Fibroblast of mammary gland (primary cell): Measurements from ENCODE around the gene CEMIP2.

Experiments used
- DNase-seq: peaks from one replicate; pipeline ENCODE4 v3.0.0-alpha.2; 2010; ENCODE audit warnings: low read depth
- H3K4me3 ChIP-seq: 2 replicates; pipeline ENCODE4 v1.5.1; 2011; ENCODE audit warnings: low read depth, mild to moderate bottlenecking, low read length, moderate library complexity; ENCODE audit not compliant: control insufficient read depth
- TF ChIP-seq, protein P1 (sequence below): conservative IDR thresholded peaks from 2 replicates; pipeline ENCODE4 v1.5.1; 2011; ENCODE audit warnings: low read depth, low read length, inconsistent platforms; ENCODE audit not compliant: control insufficient read depth, insufficient read depth

Gene CEMIP2

DNA sequence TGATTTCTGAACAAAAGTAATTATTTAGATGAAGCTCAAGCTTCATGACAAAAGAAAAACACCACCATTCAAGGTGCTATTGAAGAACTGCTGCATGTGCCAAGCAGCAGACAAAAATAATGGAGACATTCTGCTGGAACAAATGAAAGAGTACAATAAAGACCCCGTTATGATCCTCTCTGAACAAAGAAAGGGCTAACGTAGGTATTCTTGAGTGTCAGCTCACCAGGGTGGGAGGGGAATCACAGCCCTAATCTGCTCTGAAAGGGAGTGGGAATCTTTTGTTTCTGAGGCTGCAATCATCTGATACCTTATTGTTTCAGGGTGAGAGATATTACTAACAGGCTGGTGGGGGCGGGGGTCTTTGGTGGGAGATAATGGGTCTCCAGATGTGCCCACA lies 15.4 kb downstream of the CEMIP2 start:
- no peak for DNase-seq
- TF ChIP-seq, protein P1, sequence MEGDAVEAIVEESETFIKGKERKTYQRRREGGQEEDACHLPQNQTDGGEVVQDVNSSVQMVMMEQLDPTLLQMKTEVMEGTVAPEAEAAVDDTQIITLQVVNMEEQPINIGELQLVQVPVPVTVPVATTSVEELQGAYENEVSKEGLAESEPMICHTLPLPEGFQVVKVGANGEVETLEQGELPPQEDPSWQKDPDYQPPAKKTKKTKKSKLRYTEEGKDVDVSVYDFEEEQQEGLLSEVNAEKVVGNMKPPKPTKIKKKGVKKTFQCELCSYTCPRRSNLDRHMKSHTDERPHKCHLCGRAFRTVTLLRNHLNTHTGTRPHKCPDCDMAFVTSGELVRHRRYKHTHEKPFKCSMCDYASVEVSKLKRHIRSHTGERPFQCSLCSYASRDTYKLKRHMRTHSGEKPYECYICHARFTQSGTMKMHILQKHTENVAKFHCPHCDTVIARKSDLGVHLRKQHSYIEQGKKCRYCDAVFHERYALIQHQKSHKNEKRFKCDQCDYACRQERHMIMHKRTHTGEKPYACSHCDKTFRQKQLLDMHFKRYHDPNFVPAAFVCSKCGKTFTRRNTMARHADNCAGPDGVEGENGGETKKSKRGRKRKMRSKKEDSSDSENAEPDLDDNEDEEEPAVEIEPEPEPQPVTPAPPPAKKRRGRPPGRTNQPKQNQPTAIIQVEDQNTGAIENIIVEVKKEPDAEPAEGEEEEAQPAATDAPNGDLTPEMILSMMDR: no peak
- no peak overlapping the region for H3K4me3 ChIP-seq

DNA sequence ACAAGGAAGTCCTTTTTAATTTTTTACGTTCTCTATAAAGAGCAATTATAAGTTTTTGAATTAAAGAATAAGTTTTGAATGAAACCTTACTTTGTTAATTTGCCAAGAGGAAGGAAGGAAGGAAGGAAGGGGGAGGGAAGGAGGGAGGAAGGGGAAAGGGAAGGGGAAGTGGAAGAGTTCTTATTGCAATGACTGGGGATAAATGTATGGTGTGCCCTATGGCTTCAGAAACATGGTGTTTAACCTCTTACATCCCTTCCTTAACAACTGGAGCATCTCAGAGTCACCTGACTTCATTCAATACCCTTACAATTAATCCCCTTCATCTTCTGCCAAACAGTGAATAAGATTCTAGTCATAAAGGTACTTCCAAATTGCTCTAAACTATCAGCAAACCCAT lies 16.0 kb downstream of the CEMIP2 start:
- no peak overlapping the region for H3K4me3 ChIP-seq
- TF ChIP-seq, protein P1: no peak
- no peak for DNase-seq

DNA sequence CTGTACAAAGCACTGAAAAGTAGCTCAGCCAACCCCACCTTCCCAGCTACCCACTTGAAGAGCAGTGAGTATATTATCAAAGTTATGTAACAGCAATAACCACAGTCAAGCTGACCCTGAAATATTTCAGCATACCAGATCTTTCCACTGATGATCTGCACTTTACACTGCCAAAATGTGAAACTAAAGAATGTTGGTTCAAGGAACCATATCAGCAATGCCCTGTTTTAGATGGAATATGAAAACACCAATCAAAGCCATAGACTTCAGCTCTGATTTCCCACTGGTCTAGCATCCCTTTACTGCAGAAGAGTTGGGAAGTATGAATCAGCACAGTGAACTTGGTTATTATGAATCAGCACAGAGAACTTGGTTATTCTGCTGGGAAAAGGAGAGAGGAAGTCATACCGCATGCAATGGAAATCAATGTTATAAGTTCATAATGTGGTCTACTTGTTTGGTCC lies 20.0 kb downstream of the CEMIP2 start:
- no peak overlapping the region for H3K4me3 ChIP-seq
- peak; percentile 84 for DNase-seq
- TF ChIP-seq, protein P1: no peak

DNA sequence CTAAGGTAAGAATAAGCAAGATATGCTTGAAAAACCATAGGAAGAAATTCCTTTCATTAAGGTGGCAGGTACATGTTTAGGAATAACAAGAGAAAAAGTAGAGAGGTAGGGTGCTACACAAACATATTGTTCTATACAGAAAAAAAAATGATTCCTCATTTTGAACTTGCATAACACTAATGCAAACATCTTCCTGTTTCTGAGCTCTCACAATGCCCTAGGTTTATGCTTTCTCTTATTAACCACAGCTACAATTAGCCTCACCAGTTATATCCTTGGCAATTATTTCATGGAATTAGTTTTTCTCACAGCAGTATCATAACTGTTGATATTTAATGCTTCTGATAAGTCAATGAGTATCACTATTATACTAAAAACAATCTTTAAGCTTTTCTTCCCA lies 20.7 kb downstream of the CEMIP2 start:
- DNase-seq: no peak
- TF ChIP-seq, protein P1: no peak

DNA sequence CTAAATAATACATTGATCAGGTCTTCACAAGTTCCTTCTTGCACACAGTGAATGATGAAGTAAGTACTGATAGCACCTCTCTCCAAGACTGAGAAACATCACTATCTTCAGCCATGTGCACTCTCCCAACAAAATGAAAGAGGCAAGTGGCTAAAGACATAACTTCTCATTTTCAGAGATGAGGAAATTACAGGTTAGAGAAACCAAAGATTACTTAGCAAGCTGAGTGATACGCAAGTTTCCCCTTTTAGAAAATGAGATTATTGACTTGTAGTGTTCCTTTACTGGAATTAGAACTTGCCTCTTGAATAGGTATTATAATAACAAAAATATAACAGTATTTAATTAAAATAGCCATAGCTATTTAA lies 21.6 kb downstream of the CEMIP2 start:
- DNase-seq: no peak
- TF ChIP-seq, protein P1: no peak
- H3K4me3 ChIP-seq: no peak overlapping the region

More for the DNA sequence above, 20.7 kb downstream of the CEMIP2 start:
- no peak overlapping the region for H3K4me3 ChIP-seq

DNA sequence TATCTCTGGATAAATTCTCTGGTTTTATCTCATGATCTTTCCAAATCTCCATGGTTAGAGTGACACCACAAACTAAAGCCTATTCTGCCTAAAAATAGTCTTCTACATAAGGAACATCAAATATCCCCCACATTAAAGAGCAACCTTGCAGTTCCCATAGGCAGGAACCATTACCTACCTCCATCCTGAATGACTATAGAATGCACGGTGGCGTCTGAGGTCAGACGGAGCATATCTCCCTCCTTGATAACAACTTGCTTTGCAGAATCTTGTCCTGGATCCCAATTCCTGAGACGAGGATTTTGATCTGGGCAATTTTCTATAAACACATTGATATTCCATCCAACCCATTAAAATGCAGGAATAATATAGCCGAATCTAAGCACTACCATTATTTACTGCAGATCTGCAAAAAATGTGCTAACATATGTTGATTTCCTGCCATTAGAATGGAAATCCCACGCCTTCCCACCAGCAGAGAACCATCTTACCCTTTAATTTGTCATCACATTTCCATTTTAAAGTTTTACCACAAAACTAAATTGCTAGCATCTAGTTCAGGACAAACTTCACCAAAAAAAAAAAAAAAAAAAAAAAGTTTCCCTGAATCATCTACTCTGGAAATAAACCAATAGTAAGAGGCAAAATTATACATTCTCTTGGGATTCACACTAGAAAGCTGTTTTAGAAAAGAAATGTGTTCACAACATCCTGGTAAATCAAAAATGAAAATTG lies 22.1 kb downstream of the CEMIP2 start:
- no peak overlapping the region for H3K4me3 ChIP-seq
- TF ChIP-seq, protein P1: no peak
- peak; percentile 75 for DNase-seq
